ENCODE measurements around the gene FADS3.
A peak's percentile ranks its signal among the peaks of the same experiment; 100 is the strongest.

The FADS3 gene

GRCh38 chr11:61853698-61854169 is 37.6 kb downstream of the FADS3 start:
- no peak for DNase-seq

- DNase-seq = no peak
These were observed 39.4 kb downstream of the FADS3 start for GRCh38 chr11:61851900-61852295.

- DNase-seq = no peak
These were observed 40.0 kb downstream of the FADS3 start for GRCh38 chr11:61851113-61851899.

GRCh38 chr11:61850687-61851086 is 40.7 kb downstream of the FADS3 start:
- no peak for DNase-seq

- DNase-seq = no peak
These were observed 42.7 kb downstream of the FADS3 start for GRCh38 chr11:61848631-61849030.

DNA sequence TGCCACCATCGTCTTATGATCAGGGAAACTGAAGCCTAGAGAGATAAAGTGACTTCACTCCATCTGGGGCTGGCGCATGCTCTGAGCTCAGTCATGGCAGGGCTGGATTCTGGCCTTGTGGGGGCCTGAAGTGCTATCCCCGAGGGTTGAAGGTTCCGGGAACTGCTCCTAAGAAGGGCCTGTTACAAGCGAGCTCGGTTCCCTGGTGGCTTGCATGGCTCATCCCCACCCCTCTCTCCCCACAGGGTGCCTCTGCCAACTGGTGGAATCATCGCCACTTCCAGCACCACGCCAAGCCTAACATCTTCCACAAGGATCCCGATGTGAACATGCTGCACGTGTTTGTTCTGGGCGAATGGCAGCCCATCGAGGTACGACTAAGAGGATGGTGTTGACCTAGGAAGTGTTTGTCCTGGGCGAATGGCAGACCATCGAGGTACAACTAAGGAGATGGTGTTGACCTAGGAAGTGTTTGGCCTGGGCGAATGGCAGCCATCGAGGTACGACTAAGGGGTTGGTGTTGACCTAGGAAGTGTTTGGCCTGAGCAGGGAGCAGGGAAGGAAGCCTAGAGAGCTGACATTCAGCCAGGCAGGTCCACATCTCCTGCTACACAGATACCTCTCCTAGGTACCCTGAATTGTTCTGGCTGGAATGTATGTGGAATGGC is 43.3 kb downstream of the FADS3 start:
- no peak for DNase-seq

- DNase-seq = no peak
These were observed 44.9 kb downstream of the FADS3 start for GRCh38 chr11:61846362-61847020.

- no peak for DNase-seq
These were observed 46.3 kb downstream of the FADS3 start for GRCh38 chr11:61844909-61845565.

DNA sequence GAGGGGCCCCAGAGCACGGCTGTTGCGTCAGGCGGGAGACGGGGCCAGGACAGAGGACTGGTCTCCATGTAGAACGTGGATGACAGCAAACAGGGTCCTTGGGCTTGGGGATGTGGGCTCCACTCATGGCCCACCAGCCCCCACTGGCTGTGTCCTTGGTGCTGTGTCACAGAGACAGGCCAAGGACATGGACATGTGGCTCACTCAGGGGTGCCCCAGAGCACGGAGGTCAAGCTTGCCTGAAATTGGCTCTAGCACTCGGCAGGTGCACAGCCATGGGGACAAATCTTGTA is 48.9 kb downstream of the FADS3 start:
- DNase-seq = no peak

GRCh38 chr11:61841636-61842527 is 49.5 kb downstream of the FADS3 start:
- DNase-seq = no peak

GRCh38 chr11:61840371-61840770 is 51.0 kb downstream of the FADS3 start:
- no peak for DNase-seq

GRCh38 chr11:61839742-61840141 is 51.6 kb downstream of the FADS3 start:
- DNase-seq = no peak

- no peak for DNase-seq
These were observed 52.4 kb downstream of the FADS3 start for GRCh38 chr11:61838921-61839320.

- DNase-seq = no peak
These were observed 52.8 kb downstream of the FADS3 start for GRCh38 chr11:61838501-61838900.

- no peak for DNase-seq
These were observed 53.8 kb downstream of the FADS3 start for GRCh38 chr11:61837411-61838005.

DNA sequence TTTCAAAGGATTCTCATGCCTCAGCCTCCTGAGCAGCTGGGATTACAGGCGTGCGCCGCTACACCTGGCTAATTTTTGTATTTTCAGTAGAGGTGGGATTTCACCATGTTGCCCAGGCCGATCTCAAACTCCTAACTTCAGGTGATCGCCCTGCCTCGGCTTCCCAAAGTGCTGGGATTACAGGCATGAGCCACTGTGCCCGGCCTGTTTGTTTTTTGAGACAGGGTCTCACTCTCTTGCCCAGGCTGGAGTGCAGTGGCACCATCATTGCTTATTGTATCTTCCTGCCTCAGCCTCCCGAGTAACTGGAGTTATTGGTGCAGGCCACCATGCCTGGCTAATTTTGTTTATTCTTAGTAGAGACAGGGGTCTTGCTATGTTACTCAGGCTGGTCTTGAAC is 55.2 kb downstream of the FADS3 start:
- DNase-seq = no peak

- DNase-seq = peak; percentile 64
These were observed 56.9 kb downstream of the FADS3 start for GRCh38 chr11:61834278-61835048.

GRCh38 chr11:61833926-61834277 is 57.4 kb downstream of the FADS3 start:
- no peak for DNase-seq

- peak; percentile 25 for DNase-seq
These were observed 57.9 kb downstream of the FADS3 start for GRCh38 chr11:61833471-61833870.

DNA sequence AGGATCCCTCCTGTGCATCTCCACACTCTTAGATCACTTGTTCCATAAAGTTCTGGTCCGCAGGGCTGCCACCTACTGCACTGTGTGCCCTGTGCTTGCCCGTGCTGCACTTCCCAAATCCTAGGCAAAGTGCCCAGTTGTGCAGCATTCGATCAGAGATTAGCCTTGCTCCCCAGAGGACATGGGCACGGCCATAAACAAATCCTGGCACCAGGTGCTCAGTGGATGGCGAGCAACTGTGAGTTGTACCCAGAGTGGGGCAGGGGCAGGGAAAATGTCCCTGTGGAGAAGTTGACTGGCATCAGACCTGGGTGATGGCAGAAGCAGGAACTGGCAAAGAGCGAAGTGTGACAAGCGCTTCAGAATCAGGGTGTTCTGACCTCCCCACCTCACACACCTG is 58.6 kb downstream of the FADS3 start:
- DNase-seq = no peak

- no peak for DNase-seq
These were observed 59.1 kb downstream of the FADS3 start for GRCh38 chr11:61832207-61832606.

Data from CD4-positive, alpha-beta T cell treated with Interferon gamma for 1 hour (primary cell).